ENCODE data around the gene MUSK.

The MUSK gene

GRCh38 chr9:110850401-110851135 lies 182.0 kb downstream of the MUSK start:
- no peak for DNase-seq (ENCODE audit: low read depth in 1 of 2, low spot score in 1 of 2)

Measured in activated T-helper 1 cell treated with anti-CD3 and anti-CD28 coated beads, Interleukin-2, amount 50 U/mL, for 16 hours (primary cell).